OCI-LY7 (cell line): Measurements from ENCODE around the gene COL4A1.

Experiments
- EZH2phosphoT487 ChIP-seq: fragments of 200-600 bp; sonication (generic); IDR thresholded peaks from 2 replicates; pipeline ENCODE4 v1.6.1; 2018; ENCODE audit warnings: low read depth, borderline replicate concordance, mild to moderate bottlenecking, mixed run types, antibody characterized with exemption, low read length, moderate library complexity, mixed read lengths
- TF ChIP-seq, protein P1 (sequence below): fragments of 200-600 bp; sonication (generic); conservative IDR thresholded peaks from 2 replicates; pipeline ENCODE4 v1.5.1; 2014; ENCODE audit warnings: mild to moderate bottlenecking, antibody characterized with exemption, low read length, moderate library complexity, mixed read lengths

DNA sequence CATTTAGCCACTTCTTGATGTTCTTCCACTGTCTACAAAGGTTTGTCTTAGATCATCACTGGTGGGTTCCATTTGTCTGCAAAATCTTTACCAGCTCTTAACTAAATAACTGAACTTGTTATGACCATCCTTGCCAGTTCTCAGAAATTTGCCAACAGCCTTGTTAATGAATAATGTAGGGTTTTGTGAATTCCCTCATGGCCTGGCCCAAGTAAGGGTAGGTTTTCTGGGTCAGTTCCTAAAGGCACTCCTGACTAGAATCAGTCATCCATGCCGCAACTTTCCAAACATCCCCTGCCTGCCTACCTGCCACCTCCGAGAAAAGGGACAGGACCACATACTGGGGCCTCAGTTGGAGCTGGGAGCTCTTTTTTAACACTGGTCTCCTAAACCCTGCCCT, 4.0 kb downstream of the COL4A1 start:
- TF ChIP-seq, protein P1, sequence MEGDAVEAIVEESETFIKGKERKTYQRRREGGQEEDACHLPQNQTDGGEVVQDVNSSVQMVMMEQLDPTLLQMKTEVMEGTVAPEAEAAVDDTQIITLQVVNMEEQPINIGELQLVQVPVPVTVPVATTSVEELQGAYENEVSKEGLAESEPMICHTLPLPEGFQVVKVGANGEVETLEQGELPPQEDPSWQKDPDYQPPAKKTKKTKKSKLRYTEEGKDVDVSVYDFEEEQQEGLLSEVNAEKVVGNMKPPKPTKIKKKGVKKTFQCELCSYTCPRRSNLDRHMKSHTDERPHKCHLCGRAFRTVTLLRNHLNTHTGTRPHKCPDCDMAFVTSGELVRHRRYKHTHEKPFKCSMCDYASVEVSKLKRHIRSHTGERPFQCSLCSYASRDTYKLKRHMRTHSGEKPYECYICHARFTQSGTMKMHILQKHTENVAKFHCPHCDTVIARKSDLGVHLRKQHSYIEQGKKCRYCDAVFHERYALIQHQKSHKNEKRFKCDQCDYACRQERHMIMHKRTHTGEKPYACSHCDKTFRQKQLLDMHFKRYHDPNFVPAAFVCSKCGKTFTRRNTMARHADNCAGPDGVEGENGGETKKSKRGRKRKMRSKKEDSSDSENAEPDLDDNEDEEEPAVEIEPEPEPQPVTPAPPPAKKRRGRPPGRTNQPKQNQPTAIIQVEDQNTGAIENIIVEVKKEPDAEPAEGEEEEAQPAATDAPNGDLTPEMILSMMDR, result no peak
- TF ChIP-seq EZH2phosphoT487, result no peak
